Mucosa of stomach (tissue), 1 donor: ENCODE results near the gene SERPINA4.
A peak's percentile ranks its signal among the peaks of the same experiment; 100 is the strongest.

Source experiments
- H3K27me3 ChIP-seq: one replicate; pipeline ENCODE4 v1.7.0; 2013; ENCODE audit warnings: mild to moderate bottlenecking, low read length; ENCODE audit not compliant: control insufficient read depth, insufficient read depth
- H3K36me3 ChIP-seq: one replicate; pipeline ENCODE4 v1.7.0; 2013; ENCODE audit warnings: low read length; ENCODE audit not compliant: control insufficient read depth, insufficient read depth
- H3K4me1 ChIP-seq: one replicate; pipeline ENCODE4 v1.7.0; 2013; ENCODE audit warnings: mild to moderate bottlenecking, low read length; ENCODE audit not compliant: control insufficient read depth, insufficient read depth
- H3K4me3 ChIP-seq: one replicate; pipeline ENCODE4 v1.7.0; 2013; ENCODE audit warnings: low read length
- H3K9ac ChIP-seq: one replicate; pipeline ENCODE4 v1.7.0; 2013; ENCODE audit warnings: mild to moderate bottlenecking, low read length, moderate library complexity
- H3K9me3 ChIP-seq: one replicate; pipeline ENCODE4 v1.7.0; 2013; ENCODE audit warnings: mild to moderate bottlenecking, low read length, moderate library complexity; ENCODE audit not compliant: control insufficient read depth
- donor health status: Pancreatic carcinoma.

The SERPINA4 gene

GRCh38 chr14:94588311-94588710 lies 27.1 kb downstream of the SERPINA4 start:
- H3K9me3 ChIP-seq: no peaks in the 10 kb centered on the region
- H3K4me1 ChIP-seq: no peaks in the 10 kb centered on the region
- no peaks in the 10 kb centered on the region for H3K36me3 ChIP-seq

GRCh38 chr14:94591073-94591472 lies 29.8 kb downstream of the SERPINA4 start:
- no peak overlapping the region for H3K4me3 ChIP-seq
- no peaks in the 10 kb centered on the region for H3K4me1 ChIP-seq
- no peaks in the 10 kb centered on the region for H3K9me3 ChIP-seq
- H3K27me3 ChIP-seq: no peaks in the 10 kb centered on the region
- H3K9ac ChIP-seq: no peak overlapping the region
- no peaks in the 10 kb centered on the region for H3K36me3 ChIP-seq

More at GRCh38 chr14:94588311-94588710, 27.1 kb downstream of the SERPINA4 start:
- Histone ChIP-seq H3K4me3 (no peak overlapping the region), H3K9ac (no peak overlapping the region), H3K27me3 (no peaks in the 10 kb centered on the region)

- Histone ChIP-seq H3K9ac (no peak overlapping the region), H3K4me1 (no peaks in the 10 kb centered on the region), H3K27me3 (no peaks in the 10 kb centered on the region), H3K9me3 (no peaks in the 10 kb centered on the region), H3K36me3 (no peaks in the 10 kb centered on the region), H3K4me3 (no peak overlapping the region)
Observed at GRCh38 chr14:94591871-94592270, 30.6 kb downstream of the SERPINA4 start.

GRCh38 chr14:94592457-94592856 lies 31.2 kb downstream of the SERPINA4 start:
- H3K27me3 ChIP-seq: no peaks in the 10 kb centered on the region
- H3K9ac ChIP-seq: no peak overlapping the region
- H3K36me3 ChIP-seq: no peaks in the 10 kb centered on the region
- no peaks in the 10 kb centered on the region for H3K4me1 ChIP-seq
- no peak overlapping the region for H3K4me3 ChIP-seq
- no peaks in the 10 kb centered on the region for H3K9me3 ChIP-seq

- H3K9me3 ChIP-seq: no peaks in the 10 kb centered on the region
- no peak overlapping the region for H3K9ac ChIP-seq
- H3K36me3 ChIP-seq: no peaks in the 10 kb centered on the region
- peaks cover 3% of the 10 kb centered on the region for H3K4me1 ChIP-seq
- H3K4me3 ChIP-seq: no peak overlapping the region
- no peaks in the 10 kb centered on the region for H3K27me3 ChIP-seq
Observed at GRCh38 chr14:94593376-94593748, 32.1 kb downstream of the SERPINA4 start.

- Histone ChIP-seq H3K27me3 (no peaks in the 10 kb centered on the region), H3K36me3 (no peaks in the 10 kb centered on the region), H3K9me3 (no peaks in the 10 kb centered on the region), H3K4me1 (peaks cover 8% of the 10 kb centered on the region), H3K9ac (no peak overlapping the region), H3K4me3 (no peak overlapping the region)
Observed at GRCh38 chr14:94593749-94594431, 32.6 kb downstream of the SERPINA4 start.

- Histone ChIP-seq H3K9ac (no peak overlapping the region), H3K27me3 (no peaks in the 10 kb centered on the region), H3K9me3 (no peaks in the 10 kb centered on the region), H3K36me3 (no peaks in the 10 kb centered on the region), H3K4me3 (no peak overlapping the region), H3K4me1 (peaks cover 13% of the 10 kb centered on the region)
Observed at GRCh38 chr14:94594441-94594840, 33.2 kb downstream of the SERPINA4 start.

- Histone ChIP-seq H3K36me3 (no peaks in the 10 kb centered on the region), H3K27me3 (no peaks in the 10 kb centered on the region), H3K4me3 (no peak overlapping the region), H3K9me3 (no peaks in the 10 kb centered on the region), H3K4me1 (peaks cover 28% of the 10 kb centered on the region), H3K9ac (no peak overlapping the region)
Observed at GRCh38 chr14:94595912-94596311, 34.7 kb downstream of the SERPINA4 start.

- no peaks in the 10 kb centered on the region for H3K36me3 ChIP-seq
- H3K4me3 ChIP-seq: no peak overlapping the region
- H3K27me3 ChIP-seq: no peaks in the 10 kb centered on the region
- no peaks in the 10 kb centered on the region for H3K9me3 ChIP-seq
- H3K4me1 ChIP-seq: peaks cover 33% of the 10 kb centered on the region
- H3K9ac ChIP-seq: no peak overlapping the region
Observed at GRCh38 chr14:94596361-94596760, 35.1 kb downstream of the SERPINA4 start.

GRCh38 chr14:94597788-94598187 lies 36.5 kb downstream of the SERPINA4 start:
- no peaks in the 10 kb centered on the region for H3K9me3 ChIP-seq
- no peak overlapping the region for H3K4me3 ChIP-seq
- peaks cover 41% of the 10 kb centered on the region for H3K4me1 ChIP-seq
- no peak overlapping the region for H3K9ac ChIP-seq
- H3K36me3 ChIP-seq: no peaks in the 10 kb centered on the region
- H3K27me3 ChIP-seq: no peaks in the 10 kb centered on the region

GRCh38 chr14:94598506-94598815 lies 37.2 kb downstream of the SERPINA4 start:
- Histone ChIP-seq H3K9me3 (no peaks in the 10 kb centered on the region), H3K36me3 (no peaks in the 10 kb centered on the region), H3K9ac (no peak overlapping the region), H3K27me3 (no peaks in the 10 kb centered on the region), H3K4me3 (no peak overlapping the region), H3K4me1 (peaks cover 41% of the 10 kb centered on the region)

GRCh38 chr14:94598816-94599655 lies 37.8 kb downstream of the SERPINA4 start:
- peak overlapping the region; percentile 29 for H3K9ac ChIP-seq
- H3K36me3 ChIP-seq: no peaks in the 10 kb centered on the region
- no peak overlapping the region for H3K4me3 ChIP-seq
- H3K9me3 ChIP-seq: no peaks in the 10 kb centered on the region
- H3K27me3 ChIP-seq: no peaks in the 10 kb centered on the region
- H3K4me1 ChIP-seq: peaks cover 41% of the 10 kb centered on the region
